Superior temporal gyrus (tissue), 1 donor: ENCODE measurements around the gene ARHGAP4.

Experiments
- DNase-seq: peaks from one replicate; pipeline ENCODE4 v3.0.0-alpha.2; 2016; ENCODE audit errors: extremely low spot score

ARHGAP4 gene

GRCh38 chrX:153882086-153882498 is 44.0 kb downstream of the ARHGAP4 start:
- no peak for DNase-seq

GRCh38 chrX:153881281-153881680 is 44.8 kb downstream of the ARHGAP4 start:
- DNase-seq, result no peak

- DNase-seq, result no peak
Measured at GRCh38 chrX:153880440-153880815, 45.6 kb downstream of the ARHGAP4 start.

- DNase-seq, result no peak
Measured at GRCh38 chrX:153879741-153880439, 46.2 kb downstream of the ARHGAP4 start.

- no peak for DNase-seq
Measured at GRCh38 chrX:153878969-153879653, 47.0 kb downstream of the ARHGAP4 start.

GRCh38 chrX:153878345-153878744 is 47.7 kb downstream of the ARHGAP4 start:
- DNase-seq, result no peak

GRCh38 chrX:153877571-153878261 is 48.3 kb downstream of the ARHGAP4 start:
- no peak for DNase-seq

- DNase-seq, result no peak
Measured at GRCh38 chrX:153876112-153876491, 50.0 kb downstream of the ARHGAP4 start.

- peak; percentile 33 for DNase-seq
Measured at GRCh38 chrX:153875391-153876111, 50.5 kb downstream of the ARHGAP4 start.

GRCh38 chrX:153874366-153875125 is 51.5 kb downstream of the ARHGAP4 start:
- DNase-seq, result no peak

- no peak for DNase-seq
Measured at GRCh38 chrX:153874085-153874365, 52.0 kb downstream of the ARHGAP4 start.

GRCh38 chrX:153873282-153874084 is 52.6 kb downstream of the ARHGAP4 start:
- no peak for DNase-seq

- DNase-seq, result no peak
Measured at GRCh38 chrX:153871946-153872878, 53.9 kb downstream of the ARHGAP4 start.

- no peak for DNase-seq
Measured at GRCh38 chrX:153871451-153871850, 54.6 kb downstream of the ARHGAP4 start.

GRCh38 chrX:153870791-153871360 is 55.2 kb downstream of the ARHGAP4 start:
- no peak for DNase-seq

- DNase-seq, result no peak
Measured at GRCh38 chrX:153870288-153870690, 55.8 kb downstream of the ARHGAP4 start.

- no peak for DNase-seq
Measured at GRCh38 chrX:153869473-153870287, 56.4 kb downstream of the ARHGAP4 start.
